ENCODE data around the gene RP2. TPM values are rescaled to one million over a fixed set of nuclear protein-coding genes. Genes with fewer than 3 reads are reported as not detected.

RP2 gene
- total RNA-seq, 1 experiment from 2014 or later, result 5.1 TPM

DNA sequence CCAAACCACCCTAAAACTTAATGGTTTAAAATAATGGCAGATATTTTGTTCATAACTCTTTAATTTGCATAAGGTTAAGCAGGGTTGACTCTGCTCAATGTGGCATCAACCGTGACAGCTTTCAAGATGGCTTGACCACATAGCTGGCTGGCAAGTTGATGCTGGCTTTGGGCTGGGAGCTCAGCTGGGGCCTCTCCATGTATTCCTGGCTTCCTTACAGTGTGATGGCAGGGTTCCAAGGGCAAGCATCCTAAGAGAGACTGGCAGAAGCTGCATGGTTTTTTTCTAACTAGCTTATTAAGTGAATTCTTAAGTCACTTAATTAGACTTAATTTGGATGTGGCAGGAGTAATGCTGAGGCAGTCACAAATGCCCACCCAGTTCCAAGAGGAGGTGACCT is 4.5 kb downstream of the RP2 start:
- Histone ChIP-seq H3K18ac (ENCODE audit: insufficient read length, low read depth, low read length) (no peak overlapping the region), H3K4me2 (ENCODE audit: insufficient read depth, insufficient read length, low read length) (no peak overlapping the region), H3K4me1 (ENCODE audit: insufficient read depth, low read length) (no peaks in the 10 kb centered on the region), H2BK15ac (ENCODE audit: low read depth, low read length) (no peak overlapping the region), H3K9me3 (ENCODE audit: control insufficient read depth, low read depth, low read length) (no peaks in the 10 kb centered on the region), H3K14ac (ENCODE audit: insufficient read depth, low read length) (no peak overlapping the region), H4K91ac (ENCODE audit: insufficient read length, low read depth, low read length) (no peak overlapping the region), H2AFZ (ENCODE audit: low read length) (no peak overlapping the region), H3K79me1 (ENCODE audit: insufficient read depth, low read depth, low read length, poor library complexity, severe bottlenecking) (peaks cover 3% of the 10 kb centered on the region), H2BK20ac (ENCODE audit: low read depth, low read length, poor library complexity, severe bottlenecking) (no peak overlapping the region), H3K79me2 (ENCODE audit: insufficient read depth, low read length) (no peaks in the 10 kb centered on the region; the same call in 1 of the 2 replicates), H2AK5ac (ENCODE audit: insufficient read length, low read length) (no peak overlapping the region), H2BK12ac (ENCODE audit: insufficient read length, low read depth, low read length) (no peak overlapping the region), H3K27me3 (ENCODE audit: insufficient read depth, low read length) (no peaks in the 10 kb centered on the region), H4K5ac (ENCODE audit: insufficient read length, low read depth, low read length) (no peak overlapping the region), H3K27ac (ENCODE audit: insufficient read length, low read depth, low read length) (no peak overlapping the region), H4K8ac (replicated peaks; ENCODE audit: insufficient read length, low read depth, low read length) (no peak overlapping the region), H3T11ph (ENCODE audit: low read length) (no peak overlapping the region), H2BK5ac (ENCODE audit: insufficient read length, low read length) (no peak overlapping the region), H3K23me2 (ENCODE audit: insufficient read length, low read depth, low read length, poor library complexity, severe bottlenecking) (peaks cover 8% of the 10 kb centered on the region), H3K9ac (ENCODE audit: extremely low read depth, insufficient read length, low read length) (no peak overlapping the region), H2BK120ac (ENCODE audit: low read depth, low read length, poor library complexity, severe bottlenecking) (no peak overlapping the region), H3K56ac (ENCODE audit: insufficient read length, low read depth, low read length) (no peak overlapping the region), H3K23ac (ENCODE audit: insufficient read length, low read depth, low read length) (no peak overlapping the region), H4K20me1 (ENCODE audit: control insufficient read depth, insufficient read depth, insufficient read length) (no peaks in the 10 kb centered on the region), H3K4ac (ENCODE audit: low read depth, low read length) (no peak overlapping the region)
- TF ChIP-seq, protein P1, sequence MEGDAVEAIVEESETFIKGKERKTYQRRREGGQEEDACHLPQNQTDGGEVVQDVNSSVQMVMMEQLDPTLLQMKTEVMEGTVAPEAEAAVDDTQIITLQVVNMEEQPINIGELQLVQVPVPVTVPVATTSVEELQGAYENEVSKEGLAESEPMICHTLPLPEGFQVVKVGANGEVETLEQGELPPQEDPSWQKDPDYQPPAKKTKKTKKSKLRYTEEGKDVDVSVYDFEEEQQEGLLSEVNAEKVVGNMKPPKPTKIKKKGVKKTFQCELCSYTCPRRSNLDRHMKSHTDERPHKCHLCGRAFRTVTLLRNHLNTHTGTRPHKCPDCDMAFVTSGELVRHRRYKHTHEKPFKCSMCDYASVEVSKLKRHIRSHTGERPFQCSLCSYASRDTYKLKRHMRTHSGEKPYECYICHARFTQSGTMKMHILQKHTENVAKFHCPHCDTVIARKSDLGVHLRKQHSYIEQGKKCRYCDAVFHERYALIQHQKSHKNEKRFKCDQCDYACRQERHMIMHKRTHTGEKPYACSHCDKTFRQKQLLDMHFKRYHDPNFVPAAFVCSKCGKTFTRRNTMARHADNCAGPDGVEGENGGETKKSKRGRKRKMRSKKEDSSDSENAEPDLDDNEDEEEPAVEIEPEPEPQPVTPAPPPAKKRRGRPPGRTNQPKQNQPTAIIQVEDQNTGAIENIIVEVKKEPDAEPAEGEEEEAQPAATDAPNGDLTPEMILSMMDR (conservative IDR thresholded peaks at IDR 0.05), result no peak
- H3K27ac Mint-ChIP-seq, result no peak overlapping the region
- no peak overlapping the region for H3K4me3 Mint-ChIP-seq
- peaks cover 0 to 12% (median 4%) of the 10 kb centered on the region in 3 experiments; a peak in 3 of 7 replicates for H3K36me3 Mint-ChIP-seq (ENCODE audit: insufficient read depth in 1 of 3, low read depth in 3 of 3)
- H3K27me3 Mint-ChIP-seq (ENCODE audit: low read depth), result no peaks in the 10 kb centered on the region
- peaks cover 36 to 40% of the 10 kb centered on the region in 2 experiments for H3K9me3 Mint-ChIP-seq
- no peaks in the 10 kb centered on the region for H3K4me1 Mint-ChIP-seq
- no peak for DNase-seq
- WGBS (ENCODE audit: extremely low coverage, insufficient read length, low lambda C conversion rate), result no CpG with 5 or more reads among the region's 1 CpG

Measured in H9 (cell line).